Pericardium fibroblast (primary cell): ENCODE results near the gene FPGS. TPM values are rescaled to one million over a fixed set of nuclear protein-coding genes. Genes with fewer than 3 reads are reported as not detected.

ENCODE experiments used
- total RNA-seq: library from RNA; depleted of rRNA; stranded (reverse); fragments of >200 nt; gene quantifications from 2 replicates; pipeline ENCODE4 v1.2.3, GENCODE V29; 2015

Gene FPGS
- total RNA-seq = 55.2 and 63.8 TPM in 2 replicates

GRCh38 chr9:127802576-127803443, at the start of gene FPGS:
Gene FPGS, plus strand, starts transcription at chr9:127802882. Its CDS starts 43 bp downstream, at chr9:127802925.

GRCh38 chr9:127778280-127779135, 24.2 kb upstream of the FPGS start, which contains the start of gene SH2D3C:
Gene SH2D3C, minus strand, starts transcription at chr9:127778666. Its CDS starts 39 bp downstream, at chr9:127778627.

GRCh38 chr9:127785933-127786772, 16.5 kb upstream of the FPGS start, which contains the start of gene CDK9:
Gene CDK9, plus strand, starts transcription at chr9:127786034. Its CDS starts 115 bp downstream, at chr9:127786149.

GRCh38 chr9:127854184-127854806, 51.6 kb downstream of the FPGS start, which contains the start of gene ENG:
Gene ENG, minus strand, starts transcription at chr9:127854658. Its CDS starts 303 bp downstream, at chr9:127854355.

Other genes starting within 250 kb of the FPGS start
- 20.5 and 31.7 TPM in 2 replicates for gene STXBP1, start 190.6 kb upstream of the FPGS start, total RNA-seq
- 0.51 TPM in 1 of 2 replicates, not detected in the other for gene CFAP157, start 95.9 kb upstream of the FPGS start, total RNA-seq
- 12.0 and 22.5 TPM in 2 replicates for gene PTRH1, start 87.2 kb upstream of the FPGS start, total RNA-seq
- not detected in 2 replicates for gene TTC16, start 86.8 kb upstream of the FPGS start, total RNA-seq
- gene TOR2A, start 67.6 kb upstream of the FPGS start, total RNA-seq = 13.4 and 19.6 TPM in 2 replicates
- gene SH2D3C, start 24.2 kb upstream of the FPGS start, total RNA-seq = 0.23 and 0.94 TPM in 2 replicates
- 19.6 and 46.1 TPM in 2 replicates for gene CDK9, start 16.8 kb upstream of the FPGS start, total RNA-seq
- gene ENG, start 51.8 kb downstream of the FPGS start, total RNA-seq = 74.1 and 186 TPM in 2 replicates
- gene AK1, start 74.8 kb downstream of the FPGS start, total RNA-seq = 46.2 and 90.9 TPM in 2 replicates
- 83.8 and 100 TPM in 2 replicates for gene ST6GALNAC6, start 96.7 kb downstream of the FPGS start, total RNA-seq
- gene ST6GALNAC4, start 114.2 kb downstream of the FPGS start, total RNA-seq = 47.5 and 59.7 TPM in 2 replicates
- 7.9 and 8.9 TPM in 2 replicates for gene PIP5KL1, start 127.9 kb downstream of the FPGS start, total RNA-seq
- 15.5 and 21.0 TPM in 2 replicates for gene DPM2, start 135.0 kb downstream of the FPGS start, total RNA-seq
- 12.5 and 14.1 TPM in 2 replicates for gene EEIG1, start 178.1 kb downstream of the FPGS start, total RNA-seq